MCF 10A (cell line): ENCODE measurements around the gene RAPGEF1. TPM values are rescaled to one million over a fixed set of nuclear protein-coding genes. Genes with fewer than 3 reads are reported as not detected.
"Not testable (repeated sequence)": the region's sequence is repeated elsewhere in the genome, so short reads cannot be mapped to it uniquely, and the experiment has no call there.

Experiments
- BruUV-seq: library from RNA; stranded (reverse); fragments of 400-500 nt; replicated peaks from 2 replicates; lab custom pipeline; 2021; lab: Mats Ljungman, UMichigan
- CTCF ChIA-PET: fragments of 300-600 bp; sonication (Branson Sonifier 250); formaldehyde crosslinking; extraction: SDS; loops from one replicate; lab custom pipeline; 2021; ENCODE audit warnings: antibody characterized with exemption, inconsistent platforms; lab: Yijun Ruan, JAX
- POLR2A ChIA-PET: fragments of 300-600, 350-650 bp; sonication (Branson Sonifier 250); formaldehyde crosslinking; extraction: SDS; loops from one replicate; lab custom pipeline; 2020; ENCODE audit warnings: antibody characterized with exemption, inconsistent platforms; lab: Yijun Ruan, JAX
- DNase-seq: peaks from one replicate; pipeline ENCODE4 v3.0.0-alpha.2; 2018; ENCODE audit not compliant: unreplicated experiment
- H3K27ac Mint-ChIP-seq: one replicate; pipeline ENCODE4 v1.8.0; 2022; ENCODE audit warnings: mild to moderate bottlenecking, low read depth, mixed read lengths; ENCODE audit not compliant: unreplicated experiment
- H3K27me3 Mint-ChIP-seq: one replicate; pipeline ENCODE4 v1.8.0; 2022; ENCODE audit warnings: mixed read lengths; ENCODE audit not compliant: insufficient read depth, unreplicated experiment
- H3K36me3 Mint-ChIP-seq: one replicate; pipeline ENCODE4 v1.8.0; 2022; ENCODE audit warnings: mild to moderate bottlenecking, moderate library complexity, mixed read lengths; ENCODE audit not compliant: insufficient read depth, unreplicated experiment
- H3K4me1 Mint-ChIP-seq: one replicate; pipeline ENCODE4 v1.8.0; 2022; ENCODE audit warnings: mixed read lengths; ENCODE audit not compliant: insufficient read depth, unreplicated experiment
- H3K4me3 Mint-ChIP-seq: one replicate; pipeline ENCODE4 v1.8.0; 2022; ENCODE audit warnings: mild to moderate bottlenecking, moderate library complexity, mixed read lengths; ENCODE audit not compliant: unreplicated experiment
- H3K9me3 Mint-ChIP-seq: one replicate; pipeline ENCODE4 v1.8.0; 2022; ENCODE audit warnings: mixed read lengths; ENCODE audit not compliant: unreplicated experiment
- intact Hi-C: fragments of 100-400 bp; cut with micrococcal nuclease; formaldehyde crosslinking; loops from 2 replicates; pipeline ENCODE4 v1.14.1; 2022
- total RNA-seq: library from RNA; stranded (reverse); gene quantifications from 2 replicates; pipeline ENCODE4 v1.2.3, GENCODE V29; 2022
- TF ChIP-seq, protein P1 (sequence below): fragments of 200-600 bp; IDR thresholded peaks from one replicate; pipeline ENCODE4 v1.8.0; 2022; ENCODE audit warnings: antibody characterized with exemption, mild to moderate bottlenecking; ENCODE audit not compliant: unreplicated experiment

RAPGEF1 gene
- total RNA-seq, 1 experiment from 2014 or later = 55.4 TPM

DNA sequence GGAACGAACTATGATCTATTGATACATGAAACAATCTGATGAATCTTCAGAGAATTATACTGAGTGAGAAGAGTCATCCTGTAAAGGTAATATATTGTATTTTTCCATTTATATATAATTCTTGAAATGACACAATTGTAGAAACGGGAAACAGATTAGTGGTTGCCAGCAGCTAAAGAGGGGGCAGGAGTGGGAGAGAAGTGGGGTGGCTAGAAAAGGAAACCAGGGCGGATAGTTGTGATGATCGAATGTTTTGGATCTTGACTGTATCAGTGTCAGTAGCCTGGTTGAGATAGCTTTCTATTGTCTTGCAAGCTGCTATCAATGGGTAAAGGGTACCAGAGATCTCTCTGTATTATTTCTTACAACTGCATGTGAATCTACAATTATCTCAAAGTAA is 17.7 kb upstream of the RAPGEF1 start:
- CTCF ChIA-PET = interaction anchor here (0.6 to 7.3 kb wide), 11 partner anchors 9 to 1935 kb away, joined by 3 to 42 read pairs (median 5); partner anchors contain the start of gene RAPGEF1
- no peaks in the 10 kb centered on the region for H3K4me1 Mint-ChIP-seq
- POLR2A ChIA-PET = interaction anchor here (0.7 kb wide), 1 partner anchor 632 kb away, joined by 3 read pairs; the partner anchor contains the start of gene NUP214
- H3K27me3 Mint-ChIP-seq = peaks cover 27% of the 10 kb centered on the region
- no peaks in the 10 kb centered on the region for H3K9me3 Mint-ChIP-seq
- intact Hi-C loops = loop anchor here (5.0 kb wide), 1 partner anchor 820 kb away; no protein-coding TSS in a partner anchor
- BruUV-seq = no TSS peak
- TF ChIP-seq, protein P1, sequence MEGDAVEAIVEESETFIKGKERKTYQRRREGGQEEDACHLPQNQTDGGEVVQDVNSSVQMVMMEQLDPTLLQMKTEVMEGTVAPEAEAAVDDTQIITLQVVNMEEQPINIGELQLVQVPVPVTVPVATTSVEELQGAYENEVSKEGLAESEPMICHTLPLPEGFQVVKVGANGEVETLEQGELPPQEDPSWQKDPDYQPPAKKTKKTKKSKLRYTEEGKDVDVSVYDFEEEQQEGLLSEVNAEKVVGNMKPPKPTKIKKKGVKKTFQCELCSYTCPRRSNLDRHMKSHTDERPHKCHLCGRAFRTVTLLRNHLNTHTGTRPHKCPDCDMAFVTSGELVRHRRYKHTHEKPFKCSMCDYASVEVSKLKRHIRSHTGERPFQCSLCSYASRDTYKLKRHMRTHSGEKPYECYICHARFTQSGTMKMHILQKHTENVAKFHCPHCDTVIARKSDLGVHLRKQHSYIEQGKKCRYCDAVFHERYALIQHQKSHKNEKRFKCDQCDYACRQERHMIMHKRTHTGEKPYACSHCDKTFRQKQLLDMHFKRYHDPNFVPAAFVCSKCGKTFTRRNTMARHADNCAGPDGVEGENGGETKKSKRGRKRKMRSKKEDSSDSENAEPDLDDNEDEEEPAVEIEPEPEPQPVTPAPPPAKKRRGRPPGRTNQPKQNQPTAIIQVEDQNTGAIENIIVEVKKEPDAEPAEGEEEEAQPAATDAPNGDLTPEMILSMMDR = no peak
- H3K36me3 Mint-ChIP-seq = no peaks in the 10 kb centered on the region
- H3K4me3 Mint-ChIP-seq = no peak overlapping the region
- no peak for DNase-seq
- no peak overlapping the region for H3K27ac Mint-ChIP-seq

DNA sequence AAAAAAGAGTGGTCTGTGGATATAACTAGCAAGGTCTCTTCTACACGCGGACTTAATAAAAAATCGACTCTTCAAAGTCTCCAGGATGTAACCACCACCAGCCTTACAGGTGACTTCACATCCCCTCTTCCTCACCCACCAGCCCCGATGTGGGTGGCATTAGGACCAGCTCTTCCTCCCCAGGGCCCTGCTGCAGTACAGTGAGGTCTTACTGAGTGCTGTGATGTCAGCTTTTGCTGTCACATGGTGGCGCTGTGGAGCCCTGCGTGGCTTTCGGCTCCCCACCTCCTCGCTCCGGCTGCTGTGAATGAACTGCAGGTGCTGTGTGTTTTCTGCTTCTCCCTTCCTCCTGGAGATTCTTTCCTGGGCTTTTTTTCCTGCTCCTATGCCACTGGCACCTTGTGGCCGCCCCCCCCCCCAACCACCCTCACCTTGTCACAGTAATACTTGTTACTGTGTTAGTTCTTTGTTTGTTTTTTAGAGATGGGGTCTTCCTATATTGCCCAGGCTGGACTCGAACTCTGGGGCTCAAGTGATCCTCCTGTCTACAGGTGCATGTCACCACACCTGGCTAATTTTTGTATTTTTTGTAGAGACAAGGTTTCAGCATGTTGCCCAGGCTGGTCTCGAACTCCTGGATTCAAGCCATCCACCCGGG is 15.8 kb upstream of the RAPGEF1 start:
- CTCF ChIA-PET = interaction anchor here (0.5 to 5.9 kb wide), 6 partner anchors 10 to 496 kb away, joined by 3 to 42 read pairs (median 4); no protein-coding TSS in a partner anchor
- no peaks in the 10 kb centered on the region for H3K36me3 Mint-ChIP-seq
- TF ChIP-seq, protein P1 = peak; percentile 87
- no peaks in the 10 kb centered on the region for H3K4me1 Mint-ChIP-seq
- DNase-seq = peak; percentile 79
- H3K4me3 Mint-ChIP-seq = no peak overlapping the region
- H3K27ac Mint-ChIP-seq = no peak overlapping the region
- no TSS peak for BruUV-seq
- peaks cover 27% of the 10 kb centered on the region for H3K27me3 Mint-ChIP-seq
- intact Hi-C loops = loop anchor here (5.0 kb wide), 1 partner anchor 822 kb away; no protein-coding TSS in a partner anchor
- POLR2A ChIA-PET = no interaction called here
- no peaks in the 10 kb centered on the region for H3K9me3 Mint-ChIP-seq

DNA sequence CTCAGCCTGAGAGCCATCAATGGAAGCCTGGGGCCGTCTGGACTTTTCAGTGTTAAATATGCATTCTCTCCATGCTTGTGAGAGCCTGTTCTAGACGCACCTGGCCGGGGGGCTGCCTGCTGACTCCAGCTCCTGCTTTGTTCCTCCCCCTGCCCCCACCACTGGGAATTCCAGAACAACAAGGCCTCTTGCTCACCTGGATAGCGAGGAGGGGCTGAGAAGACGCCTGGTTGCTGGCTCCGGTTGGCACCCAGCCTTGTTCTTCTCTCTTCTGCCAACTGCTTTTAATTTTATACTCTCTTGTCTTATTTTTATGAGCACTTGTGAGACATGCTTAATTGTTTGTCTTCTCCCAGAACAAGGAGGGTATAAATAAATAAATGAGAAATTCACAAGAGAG is 15.0 kb upstream of the RAPGEF1 start:
- intact Hi-C loops = loop anchor here (5.0 kb wide), 1 partner anchor 822 kb away; no protein-coding TSS in a partner anchor
- Mint-ChIP-seq H3K4me1 (peaks cover 4% of the 10 kb centered on the region), H3K9me3 (no peaks in the 10 kb centered on the region), H3K36me3 (no peaks in the 10 kb centered on the region), H3K27ac (no peak overlapping the region), H3K4me3 (no peak overlapping the region), H3K27me3 (peaks cover 35% of the 10 kb centered on the region)
- DNase-seq = no peak
- no TSS peak for BruUV-seq
- CTCF ChIA-PET = interaction anchor here (0.7 to 5.9 kb wide), 4 partner anchors 10 to 500 kb away, joined by 3 to 42 read pairs (median 4); no protein-coding TSS in a partner anchor
- TF ChIP-seq, protein P1 = no peak
- POLR2A ChIA-PET = interaction anchor here (0.6 kb wide), 1 partner anchor 461 kb away, joined by 3 read pairs; no protein-coding TSS in a partner anchor

DNA sequence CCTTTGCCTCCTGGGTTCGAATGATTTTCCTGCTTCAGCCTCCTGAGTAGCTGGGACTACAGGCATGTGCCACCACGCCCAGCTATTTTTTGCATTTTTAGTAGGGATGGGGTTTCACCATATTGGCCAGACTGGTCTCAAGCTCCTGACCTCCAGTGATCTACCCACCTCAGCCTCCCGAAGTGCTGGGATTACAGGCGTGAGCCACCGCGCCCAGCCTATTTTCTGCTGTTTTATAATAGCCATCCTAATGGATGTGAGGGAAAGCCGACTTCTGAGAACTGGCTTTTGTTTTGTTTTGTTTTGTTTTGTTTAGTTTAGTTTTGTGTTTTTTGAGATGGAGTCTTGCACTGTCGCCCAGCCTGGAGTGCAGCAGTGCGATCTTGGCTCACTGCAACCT is 13.9 kb upstream of the RAPGEF1 start:
- DNase-seq, H3K9me3 Mint-ChIP-seq, intact Hi-C loops, BruUV-seq, H3K36me3 Mint-ChIP-seq, H3K4me1 Mint-ChIP-seq, H3K4me3 Mint-ChIP-seq, H3K27ac Mint-ChIP-seq: not testable (repeated sequence)
- peaks cover 32% of the 10 kb centered on the region for H3K27me3 Mint-ChIP-seq
- ChIA-PET POLR2A (interaction anchor here (0.6 kb wide), 1 partner anchor 9 kb away, joined by 3 read pairs; no protein-coding TSS in a partner anchor), CTCF (interaction anchor here (0.7 to 1.4 kb wide), 3 partner anchors 404 to 501 kb away, joined by 4 to 5 read pairs (median 4); no protein-coding TSS in a partner anchor)
